SU-DHL-6 (cell line): ENCODE data around the gene FGB.

ENCODE experiments used
- H2AFZ ChIP-seq: fragments of 200-600 bp; sonication (generic); 2 replicates; pipeline ENCODE4 v1.6.1; 2014; ENCODE audit warnings: low read depth, mild to moderate bottlenecking, moderate library complexity, mixed read lengths, antibody characterized with exemption, low read length; ENCODE audit not compliant: severe bottlenecking
- H3F3A ChIP-seq: fragments of 200-600 bp; shearing (Covaris generic); 2 replicates; pipeline ENCODE4 v1.6.0; 2016; ENCODE audit warnings: antibody characterized with exemption, mild to moderate bottlenecking; ENCODE audit not compliant: insufficient read depth
- H3K27ac ChIP-seq: fragments of 200-600 bp; sonication (generic); 2 replicates; pipeline ENCODE4 v1.5.1; 2016; ENCODE audit warnings: low read depth, mild to moderate bottlenecking, low read length, moderate library complexity, mixed read lengths
- H3K27me3 ChIP-seq: fragments of 200-600 bp; sonication (generic), shearing (Covaris generic); 2 replicates; pipeline ENCODE4 v1.6.0; 2014; ENCODE audit warnings: mild to moderate bottlenecking, low read length
- H3K36me3 ChIP-seq: fragments of 200-600 bp; sonication (generic); 2 replicates; pipeline ENCODE4 v1.6.1; 2014; ENCODE audit warnings: mild to moderate bottlenecking, low read length, mixed read lengths
- H3K4me2 ChIP-seq: fragments of 300-600, 200-600 bp; shearing (Covaris generic), sonication (generic); 2 replicates; pipeline ENCODE4 v1.6.0; 2014; ENCODE audit warnings: low read length, low read depth, mild to moderate bottlenecking; ENCODE audit not compliant: poor library complexity, severe bottlenecking
- H3K4me3 ChIP-seq: fragments of 200-600 bp; sonication (generic); 2 replicates; pipeline ENCODE4 v1.5.1; 2014; ENCODE audit warnings: antibody characterized with exemption, low read length, mild to moderate bottlenecking, mixed read lengths; ENCODE audit not compliant: insufficient read depth, poor library complexity, severe bottlenecking
- H3K79me2 ChIP-seq: fragments of 200-600 bp; sonication (generic); 2 replicates; pipeline ENCODE4 v1.6.1; 2014; ENCODE audit warnings: mild to moderate bottlenecking, low read length, moderate library complexity; ENCODE audit not compliant: insufficient read depth
- H3K9ac ChIP-seq: fragments of 200-600 bp; sonication (generic); 2 replicates; pipeline ENCODE4 v1.7.0; 2014; ENCODE audit warnings: mild to moderate bottlenecking, low read length
- H3K9me2 ChIP-seq: fragments of 200-600 bp; sonication (generic); replicated peaks from 2 replicates; pipeline ENCODE4 v1.6.1; 2014; ENCODE audit warnings: low read length; ENCODE audit not compliant: insufficient read depth
- H3K9me3 ChIP-seq: fragments of 200-600 bp; sonication (generic); 2 replicates; pipeline ENCODE4 v1.6.1; 2014; ENCODE audit warnings: low read length, mixed read lengths; ENCODE audit not compliant: insufficient read depth
- H4K20me1 ChIP-seq: fragments of 200-600 bp; sonication (generic); 2 replicates; pipeline ENCODE4 v1.6.1; 2014; ENCODE audit warnings: low read depth, mild to moderate bottlenecking, antibody characterized with exemption, low read length, moderate library complexity, mixed read lengths
- CTCF ChIP-seq: fragments of 200-600 bp; sonication (generic); IDR thresholded peaks from one replicate; pipeline ENCODE4 v1.5.1; 2017; ENCODE audit warnings: antibody characterized with exemption, mild to moderate bottlenecking, low read length, moderate library complexity; ENCODE audit not compliant: insufficient read depth, poor library complexity, severe bottlenecking
- EZH2phosphoT487 ChIP-seq: fragments of 200-600 bp; sonication (generic), shearing (Covaris generic); conservative IDR thresholded peaks from 2 replicates; pipeline ENCODE4 v1.6.1; 2018; ENCODE audit warnings: mild to moderate bottlenecking, antibody characterized with exemption, low read length, moderate library complexity, mixed read lengths

The FGB gene

GRCh38 chr4:154542271-154542879 lies 20.4 kb upstream of the FGB start:
- Histone ChIP-seq H4K20me1 (no peaks in the 10 kb centered on the region), H3K27me3 (no peaks in the 10 kb centered on the region), H3K36me3 (peaks cover 93% of the 10 kb centered on the region), H3K9ac (no peak overlapping the region), H2AFZ (no peak overlapping the region), H3K79me2 (no peaks in the 10 kb centered on the region; the same call in 1 of the 2 replicates), H3K4me2 (no peak overlapping the region), H3K9me2 (no peaks in the 10 kb centered on the region), H3K27ac (no peak overlapping the region), H3K9me3 (no peaks in the 10 kb centered on the region), H3F3A (no peaks in the 10 kb centered on the region), H3K4me3 (no peak overlapping the region)
- TF ChIP-seq CTCF (no peak), EZH2phosphoT487 (no peak)

DNA sequence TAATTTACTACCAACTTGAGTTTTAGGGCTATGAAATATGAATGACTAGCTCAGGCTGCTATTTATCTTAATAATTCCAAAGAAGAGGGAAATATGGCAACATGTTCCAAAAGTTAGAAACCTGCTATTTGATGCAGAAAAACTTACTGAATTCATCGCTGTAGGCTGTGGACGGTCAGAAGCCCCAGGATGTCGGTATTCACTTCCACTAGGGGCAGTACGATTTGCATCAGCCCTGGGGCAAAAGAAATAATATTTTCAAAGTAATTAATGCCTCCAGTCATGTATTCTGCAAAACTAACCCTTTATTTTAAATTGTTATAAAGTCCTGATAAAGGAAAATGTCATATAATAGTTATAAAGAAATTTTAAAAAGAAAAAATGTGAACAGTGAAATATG lies 17.1 kb upstream of the FGB start:
- peaks cover 27% of the 10 kb centered on the region for H3K79me2 ChIP-seq
- H3K36me3 ChIP-seq = peaks cover 63% of the 10 kb centered on the region
- H4K20me1 ChIP-seq = no peaks in the 10 kb centered on the region
- no peak overlapping the region for H2AFZ ChIP-seq
- H3K4me3 ChIP-seq = no peak overlapping the region
- H3K27me3 ChIP-seq = no peaks in the 10 kb centered on the region
- H3F3A ChIP-seq = no peaks in the 10 kb centered on the region
- H3K4me2 ChIP-seq = no peak overlapping the region
- H3K9me2 ChIP-seq = no peaks in the 10 kb centered on the region
- TF ChIP-seq EZH2phosphoT487 (no peak), CTCF (no peak)
- H3K9me3 ChIP-seq = no peaks in the 10 kb centered on the region
- H3K9ac ChIP-seq = no peak overlapping the region
- H3K27ac ChIP-seq = no peak overlapping the region

DNA sequence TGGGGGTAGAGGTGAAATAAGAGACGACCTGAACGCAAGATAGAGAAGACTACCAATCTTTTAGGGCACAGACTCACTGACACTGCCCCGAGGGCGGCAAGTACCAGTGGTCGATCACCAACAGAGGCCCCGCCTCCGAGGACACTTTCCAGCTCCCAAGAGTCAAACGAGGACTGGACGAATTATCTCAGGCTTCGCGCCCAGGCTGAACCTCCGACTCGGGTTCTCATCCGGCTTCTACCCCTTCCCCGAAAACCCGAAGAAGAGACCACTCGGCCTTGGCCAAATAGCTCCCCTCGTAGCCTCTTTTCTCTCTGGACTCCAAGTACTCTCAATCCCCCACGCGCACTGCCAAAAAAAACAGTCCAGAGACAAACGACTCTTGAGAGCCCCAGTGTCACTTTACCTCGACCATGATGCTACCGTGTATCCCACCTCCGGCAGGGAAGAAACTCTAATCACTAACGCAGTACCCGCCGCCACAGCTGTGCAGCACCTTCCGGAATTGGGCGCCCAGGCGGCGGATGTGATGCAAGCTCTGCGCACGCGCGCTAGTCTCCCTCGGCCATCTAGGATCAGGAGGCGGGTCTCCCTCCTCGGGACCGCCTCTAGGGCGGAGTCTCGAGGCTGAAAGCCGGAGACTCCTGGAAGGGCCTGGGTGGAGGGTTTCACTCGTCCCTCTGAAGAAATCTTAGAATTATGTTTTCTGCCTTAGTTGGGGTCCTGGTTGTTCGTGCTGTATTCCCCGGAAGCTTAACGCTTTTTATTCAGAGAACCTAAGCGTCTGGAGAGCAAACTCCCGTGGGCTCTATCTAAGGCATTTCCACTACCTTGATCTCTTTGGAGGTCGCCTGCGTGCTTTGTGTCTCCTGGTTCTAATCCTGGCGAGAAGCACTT lies 12.7 kb upstream of the FGB start, which contains the start of gene PLRG1:
Gene PLRG1 (minus strand): TSS at position 507 of the 897 bp plus-strand sequence. CDS start 92 bp downstream, at position 415.
- no peaks in the 10 kb centered on the region for H4K20me1 ChIP-seq
- no peak within 1 kb of the TSS; the same call in 1 of the 2 replicates for H3K27ac ChIP-seq
- peak within 1 kb of the TSS; percentile 74 for H3K9ac ChIP-seq
- no peaks in the 10 kb centered on the region for H3K9me3 ChIP-seq
- TF ChIP-seq EZH2phosphoT487 (no peak), CTCF (no peak)
- peaks cover 5% of the 10 kb centered on the region; the same call in 1 of the 2 replicates for H3F3A ChIP-seq
- H3K4me3 ChIP-seq = peak within 1 kb of the TSS; percentile 86
- H2AFZ ChIP-seq = peak within 1 kb of the TSS; percentile 92
- H3K79me2 ChIP-seq = peaks cover 27% of the 10 kb centered on the region
- H3K27me3 ChIP-seq = no peaks in the 10 kb centered on the region
- no peaks in the 10 kb centered on the region for H3K9me2 ChIP-seq
- peak within 1 kb of the TSS; percentile 71 for H3K4me2 ChIP-seq
- H3K36me3 ChIP-seq = peaks cover 21% of the 10 kb centered on the region
